Peyer's patch (tissue), 4 donors: ENCODE results near the gene DPF3.

Experiments used
- CTCF ChIP-seq, 6 experiments: fragments of 450-650 bp in 4 of 6; fragments of 200-600 bp in 2 of 6; sonication (generic) in 1 of 6; IDR thresholded peaks; one replicate each; pipeline ENCODE4 v1.5.1; 2017 to 2019; ENCODE audit warnings: antibody characterized with exemption in 6 of 6, mild to moderate bottlenecking in 3 of 6, moderate library complexity in 1 of 6
- POLR2A ChIP-seq, 2 donors: fragments of 450-650 bp; IDR thresholded peaks; one replicate each; pipeline ENCODE4 v1.5.1; 2017; ENCODE audit warnings: antibody characterized with exemption in 2 of 2, mild to moderate bottlenecking in 2 of 2, moderate library complexity in 2 of 2

GRCh38 chr14:72926292-72927028 is 32.6 kb upstream of the DPF3 start, which contains the start of gene DCAF4:
- TF ChIP-seq POLR2A (IDR thresholded peaks at IDR 0.05) (peak; percentile 24 to 30), CTCF (IDR thresholded peaks at IDR 0.05) (peak in 1 of 6 experiments; percentile 1)
